HepG2 (cell line): ENCODE data around the gene DDX28. TPM values are rescaled to one million over a fixed set of nuclear protein-coding genes. Genes with fewer than 3 reads are reported as not detected.

Source experiments
- ARHGAP35 ChIP-seq: sonication (generic); formaldehyde crosslinking; IDR thresholded peaks from 2 replicates; pipeline ENCODE4 v1.9.0; 2022; ENCODE audit warnings: mild to moderate bottlenecking, inconsistent platforms, moderate library complexity, missing genetic modification reagents, borderline replicate concordance
- HINFP ChIP-seq: sonication (generic); formaldehyde crosslinking; IDR thresholded peaks from 2 replicates; pipeline ENCODE4 v1.4.0; 2020; ENCODE audit warnings: low read depth, mild to moderate bottlenecking, missing genetic modification reagents
- HOXD1 ChIP-seq: sonication (generic); formaldehyde crosslinking; IDR thresholded peaks from 2 replicates; pipeline ENCODE4 v1.5.0; 2020; ENCODE audit warnings: missing genetic modification reagents
- MAFK ChIP-seq, 2 experiments: IDR thresholded peaks in 1 of 2; conservative IDR thresholded peaks in 1 of 2; 2 replicates each; pipeline ENCODE4 v1.6.1; 2011; ENCODE audit warnings: improper control_type of control experiment in 2 of 2, low read length in 2 of 2
- SMARCE1 ChIP-seq: fragments of 450-650 bp; IDR thresholded peaks from 2 replicates; pipeline ENCODE4 v1.6.1; 2017; ENCODE audit warnings: borderline replicate concordance
- STAT6 ChIP-seq: sonication (generic); formaldehyde crosslinking; IDR thresholded peaks from 2 replicates; pipeline ENCODE4 v1.4.0; 2020; ENCODE audit warnings: missing genetic modification reagents, mild to moderate bottlenecking, borderline replicate concordance
- ZBTB46 ChIP-seq: sonication (generic); formaldehyde crosslinking; IDR thresholded peaks from 2 replicates; pipeline ENCODE4 v1.4.0; 2020; ENCODE audit warnings: mild to moderate bottlenecking, missing genetic modification reagents, borderline replicate concordance
- ZC3H13 ChIP-seq: sonication (generic); formaldehyde crosslinking; IDR thresholded peaks from 2 replicates; pipeline ENCODE4 v1.8.1; 2023; ENCODE audit warnings: mild to moderate bottlenecking, missing genetic modification reagents, moderate library complexity
- ZNF263 ChIP-seq: sonication (generic); formaldehyde crosslinking; IDR thresholded peaks from 2 replicates; pipeline ENCODE4 v1.4.0; 2020; ENCODE audit warnings: missing genetic modification reagents
- ZNF317 ChIP-seq: sonication (generic); formaldehyde crosslinking; IDR thresholded peaks from 2 replicates; pipeline ENCODE4 v1.5.0; 2020; ENCODE audit warnings: mild to moderate bottlenecking, missing genetic modification reagents
- ZNF598 ChIP-seq: sonication (generic); formaldehyde crosslinking; IDR thresholded peaks from 2 replicates; pipeline ENCODE4 v1.5.1; 2020; ENCODE audit warnings: mild to moderate bottlenecking, missing genetic modification reagents, borderline replicate concordance
- ZNF616 ChIP-seq: sonication (generic); formaldehyde crosslinking; IDR thresholded peaks from 2 replicates; pipeline ENCODE4 v1.5.0; 2020; ENCODE audit warnings: low read depth, mild to moderate bottlenecking, missing genetic modification reagents
- ZNF646 ChIP-seq: sonication (generic); formaldehyde crosslinking; IDR thresholded peaks from 2 replicates; pipeline ENCODE4 v1.9.0; 2021; ENCODE audit warnings: mild to moderate bottlenecking, missing genetic modification reagents
- ZNF839 ChIP-seq: sonication (generic); formaldehyde crosslinking; IDR thresholded peaks from 2 replicates; pipeline ENCODE4 v1.4.0; 2020; ENCODE audit warnings: missing genetic modification reagents, mild to moderate bottlenecking, borderline replicate concordance
- ZNF878 ChIP-seq: sonication (generic); formaldehyde crosslinking; IDR thresholded peaks from 2 replicates; pipeline ENCODE4 v1.8.1; 2023; ENCODE audit warnings: mild to moderate bottlenecking, missing genetic modification reagents, moderate library complexity
- polyA plus RNA-seq, 8 experiments: library from polyadenylated mRNA; depleted of rRNA in 3 of 8; stranded (reverse) in 7 of 8; unstranded in 1 of 8; fragments of >200 nt; fragmentation: Illumina TruSeq in 4 of 8; extraction: Trizol in 4 of 8; gene quantifications; 2 replicates each; pipeline versions ENCODE4 v1.2.1 to v1.2.3, GENCODE V29; 2011 to 2016; ENCODE audit warnings: low read depth in 4 of 8, missing spikeins in 1 of 8, mixed read lengths in 1 of 8; ENCODE audit not compliant: insufficient read depth in 1 of 8
- total RNA-seq, 5 experiments: library from RNA; depleted of rRNA; stranded (reverse); fragments of >200 nt; fragmentation: Illumina TruSeq; extraction: Trizol; gene quantifications; 2 replicates each; pipeline ENCODE4 v1.2.3, GENCODE V29; 2016; ENCODE audit warnings: low read depth in 1 of 5

DDX28 gene
- total and polyA plus RNA-seq, 2 of the 13 experiments (the other 11 are each of a cell fraction or from before 2014, with no cell fraction given): 14.1 to 16.4 TPM

GRCh38 chr16:68022728-68023537 is at the start of gene DDX28, which contains the start of gene DUS2 (continued):
- TF ChIP-seq ZNF646 (CRISPR knock-in tag) (peak; percentile 51; the same call in 1 of the 2 replicates), HINFP (CRISPR knock-in tag) (peak; percentile 88), ZNF598 (CRISPR knock-in tag) (no peak), ZNF263 (CRISPR knock-in tag) (peak; percentile 96), HOXD1 (CRISPR knock-in tag) (peak; percentile 91), ZNF839 (CRISPR knock-in tag) (peak; percentile 90; the same call in 1 of the 2 replicates), ZNF878 (CRISPR knock-in tag) (no peak; the same call in 1 of the 2 replicates), SMARCE1 (no peak), ARHGAP35 (peak; percentile 95; the same call in 1 of the 2 replicates), ZC3H13 (CRISPR knock-in tag) (peak; percentile 65; the same call in 1 of the 2 replicates), ZNF317 (CRISPR knock-in tag) (peak; percentile 70; the same call in 1 of the 2 replicates), STAT6 (CRISPR knock-in tag) (peak; percentile 89; the same call in 1 of the 2 replicates), MAFK (conservative IDR thresholded peaks at IDR 0.05 in 1 of 2, IDR thresholded peaks at IDR 0.05 in 1 of 2; ENCODE audit: low read length in 2 of 2) (peak in 1 of 2 experiments; percentile 52; a peak in 1 of 4 replicates), ZBTB46 (CRISPR knock-in tag) (peak; percentile 94; the same call in 1 of the 2 replicates), ZNF616 (CRISPR knock-in tag) (peak; percentile 56)
